Neural cell (in vitro differentiated cells): ENCODE data around the gene DPYD. TPM values are rescaled to one million over a fixed set of nuclear protein-coding genes. Genes with fewer than 3 reads are reported as not detected.

Source experiments
- H2AFZ ChIP-seq: fragments of 200-600, 300-800 bp; sonication (generic), shearing (Covaris generic); 2 replicates; pipeline ENCODE4 v1.6.0; 2014; ENCODE audit warnings: low read depth, mild to moderate bottlenecking, antibody characterized with exemption, low read length, moderate library complexity
- H3F3A ChIP-seq: fragments of 200-600 bp; shearing (Covaris generic); 2 replicates; pipeline ENCODE4 v1.6.1; 2016; ENCODE audit warnings: mild to moderate bottlenecking, moderate library complexity, mixed read lengths, antibody characterized with exemption, low read length; ENCODE audit not compliant: insufficient read depth, poor library complexity, severe bottlenecking
- H3K27ac ChIP-seq: fragments of 200-600, 300-800 bp; sonication (generic), shearing (Covaris generic); 2 replicates; pipeline ENCODE4 v1.5.1; 2014; ENCODE audit warnings: mild to moderate bottlenecking, low read length, moderate library complexity
- H3K27me3 ChIP-seq: fragments of 300-800, 200-600 bp; sonication (generic), shearing (Covaris generic); 2 replicates; pipeline ENCODE4 v1.6.0; 2014; ENCODE audit warnings: mild to moderate bottlenecking, low read depth, low read length, moderate library complexity; ENCODE audit not compliant: insufficient read depth
- H3K36me3 ChIP-seq: fragments of 300-800, 200-600 bp; sonication (generic), shearing (Covaris generic); 2 replicates; pipeline ENCODE4 v1.5.1; 2014; ENCODE audit warnings: mild to moderate bottlenecking, antibody characterized with exemption, low read length, moderate library complexity; ENCODE audit not compliant: insufficient read depth
- H3K4me2 ChIP-seq: fragments of 300-800, 200-600 bp; sonication (generic), shearing (Covaris generic); 2 replicates; pipeline ENCODE4 v1.6.0; 2014; ENCODE audit warnings: mild to moderate bottlenecking, low read length
- H3K4me3 ChIP-seq: fragments of 300-800, 200-600 bp; sonication (generic), shearing (Covaris generic); 2 replicates; pipeline ENCODE4 v1.5.1; 2014; ENCODE audit warnings: mild to moderate bottlenecking, low read length, moderate library complexity
- H3K79me2 ChIP-seq: fragments of 200-600 bp; shearing (Covaris generic); replicated peaks from 2 replicates; pipeline ENCODE4 v1.6.0; 2014; ENCODE audit warnings: mild to moderate bottlenecking, low read length, moderate library complexity; ENCODE audit not compliant: insufficient read depth
- H3K9ac ChIP-seq: fragments of 300-800, 200-600 bp; sonication (generic), shearing (Covaris generic); 2 replicates; pipeline ENCODE4 v1.6.1; 2016; ENCODE audit warnings: mild to moderate bottlenecking, low read length, mixed read lengths
- H3K9me2 ChIP-seq: fragments of 200-600 bp; shearing (Covaris generic); 2 replicates; pipeline ENCODE4 v1.6.1; 2016; ENCODE audit warnings: mild to moderate bottlenecking, low read length, mixed read lengths; ENCODE audit not compliant: insufficient read depth
- H3K9me3 ChIP-seq: fragments of 200-600, 300-800 bp; sonication (generic), shearing (Covaris generic); 2 replicates; pipeline ENCODE4 v1.6.1; 2016; ENCODE audit warnings: mild to moderate bottlenecking, mixed run types, low read length, moderate library complexity, mixed read lengths
- H4K20me1 ChIP-seq: fragments of 200-600 bp; shearing (Covaris generic); 2 replicates; pipeline ENCODE4 v1.6.1; 2016; ENCODE audit warnings: mild to moderate bottlenecking, mixed run types; ENCODE audit not compliant: insufficient read depth
- EP300 ChIP-seq: fragments of 450-650 bp; conservative IDR thresholded peaks from 2 replicates; pipeline ENCODE4 v1.6.1; 2014; ENCODE audit warnings: antibody characterized with exemption, mild to moderate bottlenecking, moderate library complexity; ENCODE audit not compliant: poor library complexity, severe bottlenecking
- EZH2 ChIP-seq: fragments of 200-600, 300-800 bp; shearing (Covaris generic), sonication (generic); IDR thresholded peaks from 2 replicates; pipeline ENCODE4 v1.6.1; 2014; ENCODE audit warnings: antibody characterized with exemption, low read length, borderline replicate concordance, mild to moderate bottlenecking; ENCODE audit not compliant: insufficient read depth, poor library complexity, severe bottlenecking
- MXI1 ChIP-seq: fragments of 450-650 bp; conservative IDR thresholded peaks from 2 replicates; pipeline ENCODE4 v1.6.1; 2014; ENCODE audit warnings: antibody characterized with exemption, mild to moderate bottlenecking; ENCODE audit not compliant: poor library complexity, severe bottlenecking
- POLR2AphosphoS5 ChIP-seq: IDR thresholded peaks from 2 replicates; pipeline ENCODE4 v1.6.1; 2012
- RAD21 ChIP-seq: fragments of 450-650 bp; conservative IDR thresholded peaks from 2 replicates; pipeline ENCODE4 v1.6.1; 2014; ENCODE audit warnings: antibody characterized with exemption, mild to moderate bottlenecking, moderate library complexity
- SMC3 ChIP-seq: fragments of 450-650 bp; conservative IDR thresholded peaks from 2 replicates; pipeline ENCODE4 v1.6.1; 2014; ENCODE audit warnings: antibody characterized with exemption, mild to moderate bottlenecking, moderate library complexity; ENCODE audit not compliant: poor library complexity
- TAF1 ChIP-seq: IDR thresholded peaks from 2 replicates; pipeline ENCODE4 v1.6.1; 2012; ENCODE audit warnings: low read depth
- polyA plus RNA-seq: library from polyadenylated mRNA; depleted of rRNA; stranded (reverse); fragments of >200 nt; gene quantifications from 2 replicates; pipeline ENCODE4 v1.2.3, GENCODE V29; 2014
- TF ChIP-seq, protein P1 (sequence below): IDR thresholded peaks from 2 replicates; pipeline ENCODE4 v1.6.1; 2012; ENCODE audit warnings: borderline replicate concordance
- TF ChIP-seq, protein P2 (sequence below): fragments of 450-650 bp; IDR thresholded peaks from 2 replicates; pipeline ENCODE4 v1.5.1; 2014; ENCODE audit warnings: antibody characterized with exemption, mild to moderate bottlenecking, moderate library complexity; ENCODE audit not compliant: poor library complexity, severe bottlenecking

DPYD gene
- polyA plus RNA-seq, 1 donor from 2014 or later = 6.7 TPM

DNA sequence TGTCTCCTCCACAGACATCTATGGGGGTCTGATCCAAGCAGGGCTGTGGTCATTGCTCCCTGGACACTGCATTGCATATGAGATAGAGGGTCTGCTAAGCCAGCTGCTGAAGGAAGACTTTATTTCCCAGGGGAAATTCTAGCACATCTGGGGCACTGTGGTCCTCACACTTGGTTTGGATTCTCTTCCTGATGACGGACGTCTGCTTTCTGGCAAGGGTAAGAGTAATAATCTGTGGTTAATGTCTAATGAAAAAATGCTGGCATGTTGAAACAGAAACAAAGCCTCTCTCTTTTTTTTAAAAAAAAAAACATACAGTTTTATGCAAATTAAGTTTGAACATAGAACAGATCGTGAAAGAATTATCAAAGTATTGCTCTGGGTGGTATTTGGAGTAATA lies 553.9 kb downstream of the DPYD start:
- H3K4me2 ChIP-seq = no peak overlapping the region
- H3F3A ChIP-seq = no peaks in the 10 kb centered on the region
- H3K9ac ChIP-seq = no peak overlapping the region
- H3K79me2 ChIP-seq = no peaks in the 10 kb centered on the region
- H2AFZ ChIP-seq = no peak overlapping the region
- no peaks in the 10 kb centered on the region for H3K36me3 ChIP-seq
- H3K27me3 ChIP-seq = no peaks in the 10 kb centered on the region
- no peaks in the 10 kb centered on the region for H3K9me3 ChIP-seq
- no peak for TF ChIP-seq TAF1
- TF ChIP-seq SMC3 = no peak
- no peak for TF ChIP-seq EP300
- TF ChIP-seq, protein P1, sequence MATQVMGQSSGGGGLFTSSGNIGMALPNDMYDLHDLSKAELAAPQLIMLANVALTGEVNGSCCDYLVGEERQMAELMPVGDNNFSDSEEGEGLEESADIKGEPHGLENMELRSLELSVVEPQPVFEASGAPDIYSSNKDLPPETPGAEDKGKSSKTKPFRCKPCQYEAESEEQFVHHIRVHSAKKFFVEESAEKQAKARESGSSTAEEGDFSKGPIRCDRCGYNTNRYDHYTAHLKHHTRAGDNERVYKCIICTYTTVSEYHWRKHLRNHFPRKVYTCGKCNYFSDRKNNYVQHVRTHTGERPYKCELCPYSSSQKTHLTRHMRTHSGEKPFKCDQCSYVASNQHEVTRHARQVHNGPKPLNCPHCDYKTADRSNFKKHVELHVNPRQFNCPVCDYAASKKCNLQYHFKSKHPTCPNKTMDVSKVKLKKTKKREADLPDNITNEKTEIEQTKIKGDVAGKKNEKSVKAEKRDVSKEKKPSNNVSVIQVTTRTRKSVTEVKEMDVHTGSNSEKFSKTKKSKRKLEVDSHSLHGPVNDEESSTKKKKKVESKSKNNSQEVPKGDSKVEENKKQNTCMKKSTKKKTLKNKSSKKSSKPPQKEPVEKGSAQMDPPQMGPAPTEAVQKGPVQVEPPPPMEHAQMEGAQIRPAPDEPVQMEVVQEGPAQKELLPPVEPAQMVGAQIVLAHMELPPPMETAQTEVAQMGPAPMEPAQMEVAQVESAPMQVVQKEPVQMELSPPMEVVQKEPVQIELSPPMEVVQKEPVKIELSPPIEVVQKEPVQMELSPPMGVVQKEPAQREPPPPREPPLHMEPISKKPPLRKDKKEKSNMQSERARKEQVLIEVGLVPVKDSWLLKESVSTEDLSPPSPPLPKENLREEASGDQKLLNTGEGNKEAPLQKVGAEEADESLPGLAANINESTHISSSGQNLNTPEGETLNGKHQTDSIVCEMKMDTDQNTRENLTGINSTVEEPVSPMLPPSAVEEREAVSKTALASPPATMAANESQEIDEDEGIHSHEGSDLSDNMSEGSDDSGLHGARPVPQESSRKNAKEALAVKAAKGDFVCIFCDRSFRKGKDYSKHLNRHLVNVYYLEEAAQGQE = no peak
- TF ChIP-seq EZH2 = no peak
- no peak for TF ChIP-seq RAD21
- no peak for TF ChIP-seq POLR2AphosphoS5
- TF ChIP-seq, protein P2, sequence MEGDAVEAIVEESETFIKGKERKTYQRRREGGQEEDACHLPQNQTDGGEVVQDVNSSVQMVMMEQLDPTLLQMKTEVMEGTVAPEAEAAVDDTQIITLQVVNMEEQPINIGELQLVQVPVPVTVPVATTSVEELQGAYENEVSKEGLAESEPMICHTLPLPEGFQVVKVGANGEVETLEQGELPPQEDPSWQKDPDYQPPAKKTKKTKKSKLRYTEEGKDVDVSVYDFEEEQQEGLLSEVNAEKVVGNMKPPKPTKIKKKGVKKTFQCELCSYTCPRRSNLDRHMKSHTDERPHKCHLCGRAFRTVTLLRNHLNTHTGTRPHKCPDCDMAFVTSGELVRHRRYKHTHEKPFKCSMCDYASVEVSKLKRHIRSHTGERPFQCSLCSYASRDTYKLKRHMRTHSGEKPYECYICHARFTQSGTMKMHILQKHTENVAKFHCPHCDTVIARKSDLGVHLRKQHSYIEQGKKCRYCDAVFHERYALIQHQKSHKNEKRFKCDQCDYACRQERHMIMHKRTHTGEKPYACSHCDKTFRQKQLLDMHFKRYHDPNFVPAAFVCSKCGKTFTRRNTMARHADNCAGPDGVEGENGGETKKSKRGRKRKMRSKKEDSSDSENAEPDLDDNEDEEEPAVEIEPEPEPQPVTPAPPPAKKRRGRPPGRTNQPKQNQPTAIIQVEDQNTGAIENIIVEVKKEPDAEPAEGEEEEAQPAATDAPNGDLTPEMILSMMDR = no peak
- no peak for TF ChIP-seq MXI1
- no peaks in the 10 kb centered on the region for H3K9me2 ChIP-seq
- H3K4me3 ChIP-seq = no peak overlapping the region
- no peak overlapping the region for H3K27ac ChIP-seq
- H4K20me1 ChIP-seq = no peaks in the 10 kb centered on the region

DNA sequence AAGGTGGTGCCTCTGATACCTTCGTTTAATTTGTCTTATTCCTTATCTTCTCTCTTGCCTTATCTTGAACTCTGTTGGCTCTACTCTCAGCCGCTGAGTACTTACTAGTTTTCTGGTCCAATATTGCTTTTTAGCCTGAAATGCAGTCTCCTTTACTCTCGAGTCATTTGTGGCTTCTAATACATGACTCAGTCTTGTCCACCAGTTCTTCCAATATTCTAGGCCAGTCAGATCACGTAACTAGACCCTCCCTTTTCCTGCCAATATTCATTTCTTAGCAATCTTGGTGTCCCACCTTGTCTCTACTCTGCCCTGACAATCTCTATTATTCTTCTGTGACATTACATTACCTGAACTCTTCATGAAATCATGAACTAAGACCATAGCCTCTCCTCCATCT lies 555.8 kb downstream of the DPYD start:
- no peaks in the 10 kb centered on the region for H4K20me1 ChIP-seq
- H2AFZ ChIP-seq = no peak overlapping the region
- H3K9me3 ChIP-seq = no peaks in the 10 kb centered on the region
- H3K27ac ChIP-seq = no peak overlapping the region
- H3K4me2 ChIP-seq = no peak overlapping the region
- H3F3A ChIP-seq = no peaks in the 10 kb centered on the region
- no peak overlapping the region for H3K9ac ChIP-seq
- H3K9me2 ChIP-seq = no peaks in the 10 kb centered on the region
- no peaks in the 10 kb centered on the region for H3K36me3 ChIP-seq
- H3K4me3 ChIP-seq = no peak overlapping the region
- no peaks in the 10 kb centered on the region for H3K27me3 ChIP-seq
- no peak for TF ChIP-seq EP300
- no peaks in the 10 kb centered on the region for H3K79me2 ChIP-seq

DNA sequence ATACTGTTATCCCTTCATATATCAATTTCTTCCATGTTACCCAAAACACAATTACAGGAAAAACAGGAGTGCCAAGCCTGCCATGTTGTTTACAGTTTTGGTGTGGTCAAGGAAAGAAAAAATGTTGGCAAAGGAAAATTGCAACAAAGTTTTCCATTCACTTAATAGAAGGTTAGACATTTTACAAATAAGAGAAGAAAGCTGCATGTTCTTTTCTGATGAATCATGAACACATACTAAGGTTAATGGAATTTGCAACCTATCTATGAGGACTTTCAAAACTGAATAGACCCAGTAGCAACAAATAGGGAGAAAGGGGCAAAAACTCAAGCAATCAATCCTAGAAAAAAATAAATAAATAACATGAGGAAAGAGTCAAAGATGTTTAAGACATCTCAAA lies 556.7 kb downstream of the DPYD start:
- TF ChIP-seq TAF1 (no peak), EZH2 (no peak), RAD21 (no peak), MXI1 (no peak), SMC3 (no peak), EP300 (no peak), POLR2AphosphoS5 (no peak)
- TF ChIP-seq, protein P2 = no peak
- TF ChIP-seq, protein P1 = no peak
- H3K27ac ChIP-seq = no peak overlapping the region
- no peak overlapping the region for H3K4me2 ChIP-seq
- no peak overlapping the region for H3K9ac ChIP-seq
- no peaks in the 10 kb centered on the region for H3K27me3 ChIP-seq
- H4K20me1 ChIP-seq = no peaks in the 10 kb centered on the region
- H3K9me3 ChIP-seq = no peaks in the 10 kb centered on the region
- H3K9me2 ChIP-seq = no peaks in the 10 kb centered on the region
- no peaks in the 10 kb centered on the region for H3K79me2 ChIP-seq
- H3K36me3 ChIP-seq = no peaks in the 10 kb centered on the region
- no peak overlapping the region for H3K4me3 ChIP-seq
- no peak overlapping the region for H2AFZ ChIP-seq
- H3F3A ChIP-seq = no peaks in the 10 kb centered on the region
